ENCODE data around the gene STAT3.

DNA sequence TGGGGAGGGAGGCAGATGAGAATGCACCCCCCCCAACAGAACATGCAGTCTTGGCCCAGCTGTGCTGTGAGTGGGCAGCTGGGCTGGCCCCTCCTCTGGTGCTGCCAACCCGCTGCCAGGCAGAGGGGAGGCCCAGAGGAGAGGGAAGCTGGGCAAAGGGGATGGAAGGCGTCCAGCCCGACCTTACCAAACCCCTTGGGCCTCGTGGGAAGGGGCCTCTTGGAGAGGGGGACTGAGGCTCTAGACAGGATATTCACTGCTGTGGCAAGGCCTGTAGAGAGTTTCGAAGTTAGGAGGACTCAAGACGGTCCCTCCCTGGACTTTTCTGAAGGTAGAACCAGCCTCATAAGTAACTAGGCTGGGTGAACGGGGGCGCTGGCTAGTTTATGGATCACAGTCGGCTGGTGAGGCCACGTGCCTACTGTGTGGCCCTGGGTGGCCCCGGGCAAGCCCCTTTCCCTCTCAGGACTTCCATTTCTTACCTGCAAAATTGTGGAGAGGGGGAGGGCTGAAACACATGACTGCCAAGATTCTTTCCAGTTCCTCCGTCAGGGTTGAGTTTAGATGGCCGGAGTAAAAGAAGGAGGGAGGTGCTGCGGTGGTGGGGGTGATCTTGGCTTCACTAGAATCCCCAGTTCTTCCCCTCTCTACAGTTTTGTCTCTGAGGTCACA is 100.8 kb downstream of the STAT3 start:
- TF ChIP-seq CTCF (IDR thresholded peaks at IDR 0.05) = no peak
- no peak for TF ChIP-seq ZFX (IDR thresholded peaks at IDR 0.05; ENCODE audit: borderline replicate concordance)

Data from 22Rv1 (cell line).